Fibroblast of skin of left biceps (primary cell): Measurements from ENCODE around the gene RGS19.

ENCODE experiments used
- DNase-seq, 2 experiments: peaks; one replicate each; pipeline ENCODE4 v3.0.0-alpha.2; 2013; ENCODE audit warnings: low read depth in 2 of 2

The RGS19 gene

DNA sequence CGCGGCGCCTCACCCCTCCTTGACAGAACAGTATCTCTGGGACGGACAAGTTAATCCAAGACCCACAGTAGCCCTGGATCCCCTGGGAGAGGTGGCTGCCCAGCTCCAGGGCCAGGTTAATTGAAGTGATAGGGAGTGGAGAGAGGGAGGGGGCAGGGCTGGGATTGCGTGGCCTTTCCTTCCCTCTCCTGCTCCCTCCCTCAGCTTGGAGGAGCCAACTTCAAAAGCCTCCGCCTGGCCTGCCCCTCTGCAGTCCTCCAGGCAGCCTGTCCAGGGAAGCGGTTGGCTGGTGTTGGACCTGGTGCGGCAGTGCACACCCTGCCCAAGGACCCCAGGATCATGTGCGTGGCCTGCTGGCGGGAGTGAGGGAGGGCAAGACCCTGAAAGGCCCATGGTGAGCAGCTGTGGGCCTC, 43.4 kb downstream of the RGS19 start, which contains the start of gene C20orf204:
Gene C20orf204, plus strand, starts transcription at position 250 of the 413 bp plus-strand sequence. Its CDS starts 142 bp downstream, at position 392.
- DNase-seq: no peak

DNA sequence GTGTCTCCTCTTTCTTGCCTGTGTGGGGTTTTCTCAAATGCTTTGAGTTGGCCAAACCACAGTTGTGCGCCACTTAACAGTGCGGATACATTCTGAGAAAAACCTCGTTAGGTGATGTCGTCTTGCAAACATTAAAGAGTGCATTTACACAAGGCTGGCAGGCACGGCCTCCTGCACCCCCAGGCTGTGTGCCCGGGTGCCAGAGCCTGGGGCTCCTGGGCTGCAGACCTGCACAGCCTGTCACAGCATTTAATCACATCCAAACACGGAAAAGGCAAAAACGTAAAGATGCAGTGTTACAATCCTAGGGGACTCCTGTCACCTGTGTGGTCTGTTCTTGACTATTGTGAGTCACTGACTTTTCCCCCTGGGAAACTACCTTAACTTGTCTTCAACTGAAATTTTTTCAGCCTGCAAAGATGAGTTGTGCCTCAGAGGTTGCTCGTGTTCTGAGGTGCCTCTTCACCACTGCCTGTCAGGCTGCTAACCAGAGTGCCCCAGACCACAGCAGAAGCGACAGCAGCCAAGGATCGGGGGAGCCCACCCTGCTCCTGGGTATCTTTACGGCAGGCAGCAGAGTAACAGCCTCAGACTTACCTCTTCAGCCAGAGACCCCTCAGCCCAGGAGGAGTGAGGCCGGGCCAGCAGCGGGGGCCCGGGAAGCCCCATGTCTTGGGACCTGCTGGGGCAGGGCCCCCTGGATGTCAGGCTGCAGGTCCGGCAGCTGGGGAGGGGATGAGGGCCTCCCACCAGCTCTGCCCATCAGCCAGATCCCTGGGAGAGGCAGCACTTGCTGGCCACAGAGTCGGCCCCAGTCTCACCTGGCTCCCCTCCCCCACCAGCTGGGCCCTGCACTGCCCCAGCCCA, 44.0 kb downstream of the RGS19 start:
- DNase-seq: no peak

DNA sequence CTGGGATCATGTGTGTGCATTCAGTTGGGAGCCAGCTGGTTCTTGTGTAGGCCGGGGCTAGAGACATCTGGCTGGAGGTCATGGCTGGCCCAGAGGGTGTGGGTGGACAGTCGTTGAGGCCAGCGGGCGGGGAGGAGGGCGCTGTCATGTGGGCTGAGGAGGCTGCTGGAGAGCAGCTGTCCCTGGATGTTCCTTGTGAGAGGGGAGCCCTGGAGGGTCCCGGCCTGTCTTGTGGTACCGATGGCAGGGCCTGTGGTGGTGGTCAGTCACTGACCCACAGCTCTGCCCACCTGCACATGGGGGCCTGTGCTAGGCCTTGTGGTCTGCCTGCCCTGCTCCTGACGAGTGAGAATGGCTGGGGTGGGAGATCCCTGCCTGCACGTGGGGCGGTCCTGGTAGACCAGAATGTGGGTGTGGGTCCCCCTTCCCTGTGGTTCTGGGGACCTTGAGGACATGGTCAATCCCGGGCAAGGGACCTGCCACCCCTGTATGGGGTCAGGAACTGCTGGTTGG, 45.3 kb downstream of the RGS19 start:
- DNase-seq: no peak

DNA sequence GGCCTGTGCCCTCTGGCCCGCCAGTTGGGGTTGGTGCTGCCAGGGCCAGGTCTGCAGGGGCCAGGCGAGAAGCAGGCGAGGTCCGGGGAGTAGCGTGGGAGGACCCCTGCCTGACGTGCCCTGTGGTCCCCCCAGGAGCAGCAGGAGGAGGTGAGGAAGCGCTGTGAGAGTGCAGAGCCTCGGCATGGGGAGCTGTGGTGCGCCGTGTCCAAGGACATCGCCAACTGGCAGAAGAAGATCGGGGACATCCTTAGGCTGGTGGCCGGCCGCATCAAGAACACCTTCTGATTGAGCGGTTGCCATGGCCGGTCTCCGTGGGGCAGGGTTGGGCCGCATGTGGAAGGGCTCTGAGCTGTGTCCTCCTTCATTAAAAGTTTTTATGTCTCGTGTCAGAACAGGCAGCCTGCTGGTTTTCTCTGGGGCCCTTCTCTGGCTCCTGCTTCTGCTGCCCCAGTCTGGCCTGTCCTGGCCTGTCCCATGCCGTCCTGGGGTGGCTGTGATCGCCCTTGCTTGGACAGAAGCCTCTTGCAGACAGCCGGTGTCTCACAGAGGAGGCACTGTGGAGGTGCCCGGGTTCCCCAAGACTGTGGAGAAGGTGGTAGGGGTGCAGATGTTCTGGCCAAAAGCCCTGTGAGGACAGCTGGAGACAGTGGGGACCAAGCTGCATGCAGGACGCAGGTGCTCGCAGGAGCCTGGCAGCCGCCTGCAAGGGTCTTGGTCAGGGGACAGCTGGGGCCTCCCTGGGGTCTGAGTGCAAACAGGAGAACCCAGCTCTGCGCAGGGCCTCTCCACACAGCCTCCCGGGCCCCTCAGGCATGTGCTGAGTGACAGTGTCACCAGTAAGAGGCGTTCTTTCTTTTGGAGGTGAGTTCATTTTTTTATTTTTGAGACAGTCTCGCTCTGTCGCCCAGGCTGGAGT, 46.4 kb downstream of the RGS19 start:
- DNase-seq: no peak

DNA sequence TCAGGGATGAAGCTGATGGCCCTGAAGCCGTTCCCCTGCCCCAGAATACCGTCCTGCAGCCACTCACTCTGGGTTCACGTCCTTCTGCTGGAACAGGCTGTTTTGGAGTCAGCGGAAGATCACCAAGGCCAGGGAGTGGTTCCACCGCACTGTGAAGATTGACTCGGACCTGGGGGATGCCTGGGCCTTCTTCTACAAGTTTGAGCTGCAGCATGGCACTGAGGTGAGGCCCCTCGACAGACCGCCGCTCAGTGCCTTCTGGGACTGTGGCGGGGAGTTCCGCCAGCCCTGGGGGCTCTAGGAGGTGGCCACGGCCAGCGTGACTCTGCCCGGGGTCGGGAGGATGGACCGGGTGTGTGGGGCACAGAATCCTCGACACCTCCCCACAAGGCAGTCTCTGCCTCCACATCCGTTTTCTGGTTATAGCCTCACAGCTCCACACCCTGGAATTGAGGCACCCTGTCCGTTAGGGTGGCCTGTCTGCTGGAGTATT, 47.5 kb downstream of the RGS19 start:
- no peak for DNase-seq

- DNase-seq: no peak
Observed at GRCh38 chr20:64030371-64031134, 48.8 kb downstream of the RGS19 start.

DNA sequence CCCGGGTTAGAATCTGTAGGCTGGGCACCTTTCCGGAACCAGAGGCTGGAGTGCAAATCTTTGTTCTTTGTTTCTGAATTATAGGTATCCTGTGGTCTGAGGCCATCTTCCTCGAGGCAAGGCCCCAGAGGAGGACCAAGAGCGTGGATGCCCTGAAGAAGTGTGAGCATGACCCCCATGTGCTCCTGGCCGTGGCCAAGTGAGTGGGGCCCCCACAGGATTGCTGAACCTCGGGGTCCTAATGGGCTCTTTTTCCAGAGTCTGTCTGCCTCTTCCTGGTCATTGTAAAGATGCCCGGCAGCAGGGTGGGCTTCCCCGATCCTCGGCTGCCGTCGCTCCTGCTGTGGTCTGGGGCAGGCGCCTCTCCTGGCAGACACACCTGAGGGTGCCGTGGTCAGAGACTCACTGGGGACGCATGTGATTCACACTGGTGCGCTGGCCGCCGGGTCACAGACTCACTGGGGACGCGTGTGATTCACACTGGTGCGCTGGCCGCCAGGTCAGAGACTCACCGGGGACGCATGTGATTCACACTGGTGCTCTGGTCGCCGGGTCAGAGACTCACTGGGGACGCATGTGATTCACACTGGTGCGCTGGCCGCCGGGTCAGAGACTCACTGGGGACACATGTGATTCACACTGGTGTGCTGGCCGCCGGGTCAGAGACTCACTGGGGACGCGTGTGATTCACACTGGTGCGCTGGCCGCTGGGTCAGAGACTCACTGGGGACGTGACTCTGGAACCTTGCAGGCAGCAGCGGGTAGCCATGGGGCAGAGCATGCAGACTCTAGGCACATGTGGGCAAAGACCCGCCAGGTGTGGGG, 49.8 kb downstream of the RGS19 start:
- no peak for DNase-seq

GRCh38 chr20:64027981-64028685, 51.2 kb downstream of the RGS19 start:
- DNase-seq: no peak

GRCh38 chr20:64025826-64026412, 53.4 kb downstream of the RGS19 start:
- DNase-seq: no peak

DNA sequence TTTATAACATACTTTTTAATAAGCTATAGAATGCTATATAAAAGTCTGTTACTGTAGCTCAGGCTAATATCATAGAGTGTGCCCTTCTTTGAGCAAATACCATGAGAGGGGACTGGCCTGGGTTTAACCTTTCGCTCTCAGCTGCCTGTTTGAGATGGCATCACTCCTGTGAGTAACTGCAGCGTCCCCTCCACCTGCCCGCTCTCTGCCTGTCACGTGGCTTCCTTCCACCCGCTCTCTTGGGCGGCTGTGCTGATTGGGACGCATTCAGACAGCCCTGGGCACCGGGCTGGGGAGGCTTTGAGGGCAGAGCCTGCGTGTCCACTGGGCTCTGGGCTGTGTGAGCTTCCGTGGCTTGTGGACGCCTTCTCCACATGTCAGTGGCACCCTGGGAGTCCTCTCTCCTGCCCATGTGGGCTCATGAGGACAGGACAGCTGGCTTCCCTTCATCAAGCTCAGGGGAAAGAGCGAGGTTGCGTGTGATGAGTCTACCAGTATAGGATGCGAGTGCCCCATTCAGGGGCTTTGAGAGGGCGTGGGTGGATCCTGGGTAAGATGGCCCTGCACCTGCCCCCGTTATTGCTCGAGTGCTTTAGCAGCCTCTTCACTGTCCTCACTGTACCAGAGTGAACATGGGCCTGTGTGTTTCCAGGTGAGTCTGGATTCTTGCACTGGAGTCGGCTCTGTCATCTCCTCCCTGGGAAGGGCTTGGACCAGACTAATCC, 54.1 kb downstream of the RGS19 start:
- no peak for DNase-seq

- no peak for DNase-seq
Observed at GRCh38 chr20:64024141-64024990, 55.0 kb downstream of the RGS19 start.

- DNase-seq: no peak
Observed at GRCh38 chr20:64023361-64024140, 55.8 kb downstream of the RGS19 start.
